Fibroblast of pulmonary artery (primary cell): Measurements from ENCODE around the gene SNTB2.

Experiments used
- DNase-seq: peaks from one replicate; pipeline ENCODE4 v3.0.0-alpha.2; 2010; ENCODE audit warnings: low read depth
- H3K4me3 ChIP-seq: replicated peaks from 2 replicates; pipeline ENCODE4 v1.5.1; 2011; ENCODE audit warnings: low read depth, mild to moderate bottlenecking, control low read depth, low read length, moderate library complexity
- TF ChIP-seq, protein P1 (sequence below): IDR thresholded peaks from 2 replicates; pipeline ENCODE4 v1.5.1; 2011; ENCODE audit warnings: mild to moderate bottlenecking, control low read depth, low read length, inconsistent platforms; ENCODE audit errors: missing control alignments

Gene SNTB2

DNA sequence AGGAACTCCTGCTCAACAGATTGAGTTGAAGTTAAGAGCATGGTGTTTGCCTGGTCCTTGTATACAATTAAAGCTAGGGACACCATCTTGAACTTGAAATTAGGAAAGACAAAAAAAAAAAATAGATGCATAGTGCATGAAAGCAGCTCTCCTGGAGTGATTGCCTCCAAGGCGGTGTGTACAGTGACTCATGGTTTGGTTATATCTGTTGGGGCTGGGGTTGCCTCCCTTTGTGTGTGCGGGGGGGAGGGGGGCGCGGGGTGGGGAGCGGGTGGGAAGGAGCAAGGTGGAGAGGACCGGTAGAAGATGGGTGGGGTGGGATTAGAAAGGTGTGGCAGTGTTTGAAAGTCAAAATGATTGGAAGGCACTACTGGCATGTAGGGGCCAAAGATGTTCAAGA is 161.3 kb downstream of the SNTB2 start:
- DNase-seq, result no peak
- TF ChIP-seq, protein P1, sequence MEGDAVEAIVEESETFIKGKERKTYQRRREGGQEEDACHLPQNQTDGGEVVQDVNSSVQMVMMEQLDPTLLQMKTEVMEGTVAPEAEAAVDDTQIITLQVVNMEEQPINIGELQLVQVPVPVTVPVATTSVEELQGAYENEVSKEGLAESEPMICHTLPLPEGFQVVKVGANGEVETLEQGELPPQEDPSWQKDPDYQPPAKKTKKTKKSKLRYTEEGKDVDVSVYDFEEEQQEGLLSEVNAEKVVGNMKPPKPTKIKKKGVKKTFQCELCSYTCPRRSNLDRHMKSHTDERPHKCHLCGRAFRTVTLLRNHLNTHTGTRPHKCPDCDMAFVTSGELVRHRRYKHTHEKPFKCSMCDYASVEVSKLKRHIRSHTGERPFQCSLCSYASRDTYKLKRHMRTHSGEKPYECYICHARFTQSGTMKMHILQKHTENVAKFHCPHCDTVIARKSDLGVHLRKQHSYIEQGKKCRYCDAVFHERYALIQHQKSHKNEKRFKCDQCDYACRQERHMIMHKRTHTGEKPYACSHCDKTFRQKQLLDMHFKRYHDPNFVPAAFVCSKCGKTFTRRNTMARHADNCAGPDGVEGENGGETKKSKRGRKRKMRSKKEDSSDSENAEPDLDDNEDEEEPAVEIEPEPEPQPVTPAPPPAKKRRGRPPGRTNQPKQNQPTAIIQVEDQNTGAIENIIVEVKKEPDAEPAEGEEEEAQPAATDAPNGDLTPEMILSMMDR, result no peak
- no peak overlapping the region for H3K4me3 ChIP-seq

DNA sequence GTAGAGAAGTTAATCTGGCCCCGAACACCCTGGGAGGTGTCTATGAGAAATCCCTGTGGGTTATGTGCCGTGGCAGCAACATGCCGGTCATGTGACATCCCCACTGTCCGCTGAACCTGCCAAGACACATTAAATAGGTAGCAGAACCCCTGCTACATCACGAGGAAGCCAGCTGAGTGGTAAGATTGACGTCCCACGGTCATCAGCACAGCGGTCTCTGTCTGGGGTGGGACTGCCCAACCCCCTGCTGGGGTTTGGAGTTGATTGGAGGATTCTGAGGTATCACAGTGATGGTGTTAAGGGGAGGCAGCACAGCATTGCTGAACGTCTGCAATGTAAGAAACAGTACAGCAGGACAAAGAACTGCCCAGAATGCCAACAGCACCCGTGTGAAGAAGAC is 162.6 kb downstream of the SNTB2 start:
- TF ChIP-seq, protein P1, result no peak
- H3K4me3 ChIP-seq, result no peak overlapping the region
- no peak for DNase-seq

DNA sequence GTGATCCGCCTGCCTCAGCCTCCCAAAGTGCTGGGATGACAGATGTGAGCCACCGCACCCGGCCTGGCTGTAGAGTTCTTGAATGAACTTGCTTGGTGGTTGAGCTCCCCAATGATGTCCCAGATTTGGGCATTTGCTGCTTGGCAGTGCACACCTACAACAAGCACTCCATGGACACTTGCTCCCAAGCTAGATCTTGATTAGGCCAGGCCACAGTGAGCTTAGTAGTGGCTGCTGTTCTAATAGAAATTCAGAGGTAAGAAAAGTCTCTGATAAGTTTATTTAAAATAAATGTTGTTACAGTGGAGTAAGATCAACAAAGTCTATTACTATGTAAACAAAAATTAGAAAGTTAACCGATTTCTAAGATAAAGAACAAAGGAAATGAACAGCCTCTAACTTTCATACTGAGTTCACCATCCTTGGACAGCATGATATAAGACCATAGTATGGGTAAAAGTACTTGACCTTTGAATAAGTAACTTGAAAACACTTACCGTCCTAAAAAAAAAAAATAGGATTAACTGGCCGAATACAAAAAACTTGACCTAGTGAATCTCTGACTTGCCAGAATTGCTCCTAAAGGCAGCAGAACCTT is 163.7 kb downstream of the SNTB2 start:
- no peak for DNase-seq
- TF ChIP-seq, protein P1, result no peak
- H3K4me3 ChIP-seq, result no peak overlapping the region

DNA sequence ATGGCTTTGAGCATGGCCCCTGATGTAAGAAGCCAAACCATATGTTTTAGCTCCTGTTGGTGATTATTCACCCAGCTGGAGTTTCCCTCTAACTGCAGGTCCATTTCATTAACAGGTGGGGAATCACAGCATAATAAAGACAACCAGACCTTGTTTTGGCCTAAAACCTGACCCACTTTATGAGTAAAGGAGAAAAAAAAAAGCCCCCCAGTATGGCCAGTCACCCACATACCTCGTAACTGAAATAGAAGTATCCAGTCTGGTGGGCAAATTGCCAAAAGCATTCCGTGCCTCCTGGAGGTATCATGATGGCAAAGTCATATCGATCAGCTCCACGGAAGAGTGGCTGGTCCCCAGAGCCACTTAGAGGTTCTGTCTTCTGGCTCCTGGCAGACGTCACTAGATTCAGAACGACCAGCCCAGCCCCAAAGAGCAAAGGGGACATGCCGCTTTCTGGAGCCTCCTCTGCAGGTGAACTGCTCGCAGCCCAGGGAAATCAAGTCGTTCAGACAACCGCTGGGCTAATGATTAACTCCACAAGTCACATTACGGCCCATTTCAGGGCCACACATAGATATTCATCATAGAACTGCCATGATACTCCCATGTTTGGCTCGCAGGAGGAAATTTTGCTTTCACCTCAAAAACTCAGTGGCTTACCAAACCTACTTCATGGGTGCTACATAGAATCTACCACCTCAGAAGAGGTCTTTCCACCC is 164.5 kb downstream of the SNTB2 start, which contains the start of gene TMED6:
TSS of gene TMED6 (minus strand) at position 478 of the 719 bp plus-strand sequence. CDS start at position 445, 33 bp downstream.
- no peak for DNase-seq
- TF ChIP-seq, protein P1, result no peak
- no peak within 1 kb of the TSS for H3K4me3 ChIP-seq
